Fibroblast of mammary gland (primary cell): ENCODE results near the gene GPR153.

Source experiments
- DNase-seq: peaks from one replicate; pipeline ENCODE4 v3.0.0-alpha.2; 2010; ENCODE audit warnings: low read depth
- H3K4me3 ChIP-seq: 2 replicates; pipeline ENCODE4 v1.5.1; 2011; ENCODE audit warnings: low read depth, mild to moderate bottlenecking, low read length, moderate library complexity; ENCODE audit not compliant: control insufficient read depth
- TF ChIP-seq, protein P1 (sequence below): conservative IDR thresholded peaks from 2 replicates; pipeline ENCODE4 v1.5.1; 2011; ENCODE audit warnings: low read depth, low read length, inconsistent platforms; ENCODE audit not compliant: control insufficient read depth, insufficient read depth

Gene GPR153

GRCh38 chr1:6245869-6246496, 14.9 kb downstream of the GPR153 start:
- H3K4me3 ChIP-seq = no peak overlapping the region

GRCh38 chr1:6245086-6245868, 15.6 kb downstream of the GPR153 start:
- TF ChIP-seq, protein P1, sequence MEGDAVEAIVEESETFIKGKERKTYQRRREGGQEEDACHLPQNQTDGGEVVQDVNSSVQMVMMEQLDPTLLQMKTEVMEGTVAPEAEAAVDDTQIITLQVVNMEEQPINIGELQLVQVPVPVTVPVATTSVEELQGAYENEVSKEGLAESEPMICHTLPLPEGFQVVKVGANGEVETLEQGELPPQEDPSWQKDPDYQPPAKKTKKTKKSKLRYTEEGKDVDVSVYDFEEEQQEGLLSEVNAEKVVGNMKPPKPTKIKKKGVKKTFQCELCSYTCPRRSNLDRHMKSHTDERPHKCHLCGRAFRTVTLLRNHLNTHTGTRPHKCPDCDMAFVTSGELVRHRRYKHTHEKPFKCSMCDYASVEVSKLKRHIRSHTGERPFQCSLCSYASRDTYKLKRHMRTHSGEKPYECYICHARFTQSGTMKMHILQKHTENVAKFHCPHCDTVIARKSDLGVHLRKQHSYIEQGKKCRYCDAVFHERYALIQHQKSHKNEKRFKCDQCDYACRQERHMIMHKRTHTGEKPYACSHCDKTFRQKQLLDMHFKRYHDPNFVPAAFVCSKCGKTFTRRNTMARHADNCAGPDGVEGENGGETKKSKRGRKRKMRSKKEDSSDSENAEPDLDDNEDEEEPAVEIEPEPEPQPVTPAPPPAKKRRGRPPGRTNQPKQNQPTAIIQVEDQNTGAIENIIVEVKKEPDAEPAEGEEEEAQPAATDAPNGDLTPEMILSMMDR = peak; percentile 54
- H3K4me3 ChIP-seq = no peak overlapping the region
- DNase-seq = peak; percentile 69

More at GRCh38 chr1:6245869-6246496, 14.9 kb downstream of the GPR153 start:
- TF ChIP-seq, protein P1 = no peak
- DNase-seq = no peak

DNA sequence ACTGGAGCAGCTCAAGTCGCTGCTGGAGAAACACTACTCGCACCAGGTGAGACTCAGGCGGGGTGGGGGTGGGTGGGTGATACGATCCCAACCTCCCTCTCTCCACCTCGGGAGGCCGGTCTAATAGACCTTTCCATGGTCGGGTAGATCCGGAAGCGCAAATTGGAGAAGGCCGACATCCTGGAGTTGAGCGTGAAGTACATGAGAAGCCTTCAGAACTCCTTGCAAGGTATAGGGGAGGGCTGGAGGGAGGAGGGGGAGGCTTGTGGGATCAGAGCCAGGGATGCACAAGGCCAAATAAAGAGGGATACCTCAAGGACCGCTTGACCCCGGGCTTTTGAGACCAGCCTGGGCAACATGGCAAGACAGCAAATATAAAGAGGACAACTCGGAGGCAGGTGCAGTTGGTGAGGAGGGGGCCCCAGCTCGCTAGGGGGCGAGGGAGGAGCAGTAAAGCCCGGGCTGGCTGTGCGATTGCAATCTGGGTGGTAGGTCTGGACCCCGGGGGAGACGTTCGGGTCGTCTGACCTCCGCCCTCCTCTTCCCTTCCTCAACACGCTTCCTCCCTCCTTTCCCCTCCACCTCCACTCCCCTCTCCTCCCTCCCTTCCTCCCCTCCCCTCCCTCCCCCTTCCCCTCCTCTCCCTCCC, 16.4 kb downstream of the GPR153 start:
- no peak overlapping the region for H3K4me3 ChIP-seq
- DNase-seq = no peak
- TF ChIP-seq, protein P1 = no peak

GRCh38 chr1:6243993-6244392, 16.9 kb downstream of the GPR153 start, which contains the start of gene HES3:
Gene HES3 (plus strand): TSS chr1:6244179. CDS start chr1:6244366, 187 bp downstream.
- H3K4me3 ChIP-seq = no peak within 1 kb of the TSS
- TF ChIP-seq, protein P1 = no peak
- DNase-seq = no peak

GRCh38 chr1:6243053-6243834, 17.7 kb downstream of the GPR153 start:
- TF ChIP-seq, protein P1 = no peak
- no peak for DNase-seq
- H3K4me3 ChIP-seq = no peak overlapping the region

GRCh38 chr1:6241887-6242740, 18.8 kb downstream of the GPR153 start:
- no peak overlapping the region for H3K4me3 ChIP-seq
- TF ChIP-seq, protein P1 = no peak
- no peak for DNase-seq
